D721Med (cell line): ENCODE results near the gene DEPDC1B.
"Not testable (repeated sequence)": the region's sequence is repeated elsewhere in the genome, so short reads cannot be mapped to it uniquely, and the experiment has no call there.

Experiments
- DNase-seq: peaks from one replicate; pipeline ENCODE4 v3.0.0; 2011; ENCODE audit warnings: low spot score; ENCODE audit not compliant: insufficient read length
- FAIRE-seq: peaks from 2 replicates; lab custom pipeline; 2011; peaks lifted over from hg19 to GRCh38; lab: Jason Lieb, UNC
- CTCF ChIP-seq: IDR thresholded peaks from 2 replicates; pipeline ENCODE4 v1.5.1; 2012; ENCODE audit warnings: mild to moderate bottlenecking, control low read depth; ENCODE audit not compliant: insufficient read depth; ENCODE audit errors: missing control alignments

DEPDC1B gene

GRCh38 chr5:60598424-60598823 is 101.5 kb downstream of the DEPDC1B start:
- TF ChIP-seq CTCF = no peak
- FAIRE-seq = no peak
- no peak for DNase-seq

- TF ChIP-seq CTCF = no peak
- DNase-seq (no peak), FAIRE-seq (no peak)
Measured at GRCh38 chr5:60597572-60598320, 102.2 kb downstream of the DEPDC1B start.

GRCh38 chr5:60594715-60595477 is 105.1 kb downstream of the DEPDC1B start:
- FAIRE-seq = no peak
- no peak for TF ChIP-seq CTCF
- DNase-seq = no peak

GRCh38 chr5:60590172-60590571 is 109.8 kb downstream of the DEPDC1B start:
- no peak for TF ChIP-seq CTCF
- FAIRE-seq (no peak), DNase-seq (no peak)

GRCh38 chr5:60587312-60587711 is 112.7 kb downstream of the DEPDC1B start:
- not testable (repeated sequence) for FAIRE-seq, DNase-seq

- DNase-seq (no peak), FAIRE-seq (no peak)
- TF ChIP-seq CTCF = peak; percentile 35
Measured at GRCh38 chr5:60586307-60586901, 113.6 kb downstream of the DEPDC1B start.

GRCh38 chr5:60585618-60586017 is 114.3 kb downstream of the DEPDC1B start:
- FAIRE-seq = no peak
- no peak for TF ChIP-seq CTCF
- DNase-seq = no peak
